Smooth muscle cell of the brain vasculature (primary cell): Measurements from ENCODE around the gene SPTY2D1.
"Not testable (repeated sequence)": the region's sequence is repeated elsewhere in the genome, so short reads cannot be mapped to it uniquely, and the experiment has no call there.

Experiments
- DNase-seq: peaks from one replicate; pipeline ENCODE4 v3.0.0-alpha.2; 2012; ENCODE audit warnings: low read depth, low spot score

The SPTY2D1 gene, protein sequence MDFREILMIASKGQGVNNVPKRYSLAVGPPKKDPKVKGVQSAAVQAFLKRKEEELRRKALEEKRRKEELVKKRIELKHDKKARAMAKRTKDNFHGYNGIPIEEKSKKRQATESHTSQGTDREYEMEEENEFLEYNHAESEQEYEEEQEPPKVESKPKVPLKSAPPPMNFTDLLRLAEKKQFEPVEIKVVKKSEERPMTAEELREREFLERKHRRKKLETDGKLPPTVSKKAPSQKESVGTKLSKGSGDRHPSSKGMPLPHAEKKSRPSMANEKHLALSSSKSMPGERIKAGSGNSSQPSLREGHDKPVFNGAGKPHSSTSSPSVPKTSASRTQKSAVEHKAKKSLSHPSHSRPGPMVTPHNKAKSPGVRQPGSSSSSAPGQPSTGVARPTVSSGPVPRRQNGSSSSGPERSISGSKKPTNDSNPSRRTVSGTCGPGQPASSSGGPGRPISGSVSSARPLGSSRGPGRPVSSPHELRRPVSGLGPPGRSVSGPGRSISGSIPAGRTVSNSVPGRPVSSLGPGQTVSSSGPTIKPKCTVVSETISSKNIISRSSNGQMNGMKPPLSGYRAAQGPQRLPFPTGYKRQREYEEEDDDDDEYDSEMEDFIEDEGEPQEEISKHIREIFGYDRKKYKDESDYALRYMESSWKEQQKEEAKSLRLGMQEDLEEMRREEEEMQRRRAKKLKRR

DNA sequence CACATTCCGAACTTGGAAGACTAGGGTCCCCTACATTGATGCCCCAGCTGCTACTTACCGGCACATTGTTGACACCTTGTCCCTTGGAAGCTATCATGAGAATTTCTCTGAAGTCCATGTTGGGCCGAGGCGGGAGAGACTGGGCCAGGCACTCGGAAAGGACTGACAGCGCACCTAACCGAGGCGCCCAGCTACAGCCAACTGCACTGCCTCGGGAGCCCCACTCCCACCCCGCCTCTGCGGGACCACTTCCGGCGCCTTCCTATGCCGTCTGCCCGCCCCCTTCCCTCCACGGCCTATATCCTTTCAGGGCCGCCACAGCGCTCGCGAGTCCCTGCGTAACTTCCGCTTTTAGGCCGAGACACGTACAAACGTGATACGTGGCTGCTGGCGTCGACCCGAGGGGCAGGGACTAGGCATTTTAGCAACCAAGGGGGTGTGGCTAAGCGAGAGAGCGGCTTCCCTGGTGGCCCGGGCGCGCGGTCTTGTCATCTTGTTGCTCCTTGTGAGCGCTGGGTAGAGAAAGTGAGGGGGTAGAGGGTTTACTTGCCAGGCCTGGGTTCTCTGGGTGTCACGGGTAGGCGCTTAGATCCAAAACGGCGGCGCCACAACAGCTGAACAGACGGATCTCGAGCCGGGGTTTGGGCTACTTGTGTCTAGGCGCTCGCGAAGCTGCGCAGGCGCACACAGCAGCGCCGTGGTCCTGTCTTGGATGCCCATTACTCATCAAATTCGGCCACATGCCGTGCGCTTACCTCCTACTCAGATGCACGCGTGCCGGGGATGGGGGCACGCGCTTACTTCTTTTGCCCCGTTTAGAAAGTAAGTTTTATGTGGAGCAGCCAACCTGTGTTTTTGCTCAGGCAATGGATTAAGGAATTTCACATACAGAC, at the start of gene SPTY2D1:
Gene SPTY2D1, minus strand, starts transcription at position 203 of the 893 bp plus-strand sequence. Its CDS starts 85 bp downstream, at position 118.
- peak; percentile 99 for DNase-seq

DNA sequence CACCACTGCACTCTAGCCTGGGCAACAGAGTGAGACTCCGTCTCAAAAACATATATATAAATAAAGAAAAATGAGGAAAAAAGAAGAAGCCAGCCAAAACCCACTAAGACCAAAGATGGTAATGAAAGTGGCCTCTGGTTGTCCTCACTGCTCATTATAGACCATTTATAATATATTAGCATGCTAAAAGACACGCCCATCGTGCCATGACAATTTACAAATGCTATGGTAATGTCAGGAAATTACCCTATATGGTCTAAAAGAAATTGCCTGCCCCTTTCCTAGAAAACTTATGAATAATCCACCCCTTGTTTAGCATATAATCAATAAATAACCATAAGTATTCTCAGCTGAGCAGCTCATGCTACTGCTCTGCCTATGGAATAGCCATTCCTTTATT, 48.3 kb upstream of the SPTY2D1 start:
- DNase-seq, result no peak

DNA sequence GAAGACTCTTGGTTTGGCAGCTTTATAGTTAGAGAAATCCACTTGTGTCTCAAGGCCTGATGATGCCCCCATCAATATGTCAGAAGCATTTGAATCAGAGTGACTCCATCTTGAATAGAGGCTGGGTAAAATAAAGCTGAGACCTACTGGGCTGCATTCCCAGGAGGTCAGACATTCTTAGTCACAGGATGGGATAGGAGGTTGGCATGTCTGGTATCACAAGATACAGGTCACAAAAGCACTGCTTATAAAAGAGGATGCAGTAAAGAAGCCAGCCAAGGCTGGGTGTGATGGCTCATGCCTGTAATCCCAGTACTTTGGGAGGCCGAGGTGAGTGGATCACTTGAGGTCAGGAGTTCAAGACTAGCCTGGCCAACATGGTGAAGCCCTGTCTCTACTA, 47.8 kb upstream of the SPTY2D1 start:
- DNase-seq, result not testable (repeated sequence)

DNA sequence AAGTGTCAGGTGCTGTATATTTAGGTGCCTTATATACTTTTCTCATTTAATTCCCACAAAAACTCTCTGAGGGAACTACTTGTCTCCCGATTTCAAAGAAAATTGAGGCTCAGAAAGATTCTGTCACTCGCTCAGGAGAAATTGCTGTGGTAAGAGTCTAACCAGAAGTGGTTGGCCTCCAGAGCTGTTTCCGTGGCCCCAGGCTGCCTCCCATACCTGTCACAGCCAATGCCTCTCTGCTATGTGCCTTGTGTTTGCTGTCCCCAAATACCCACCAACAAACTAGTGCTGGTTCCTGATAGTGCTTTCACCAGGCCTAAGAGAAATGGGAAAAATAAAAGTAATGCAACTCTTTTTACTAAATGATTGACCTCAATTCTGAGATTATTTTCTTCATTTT, 43.4 kb upstream of the SPTY2D1 start:
- DNase-seq, result no peak

DNA sequence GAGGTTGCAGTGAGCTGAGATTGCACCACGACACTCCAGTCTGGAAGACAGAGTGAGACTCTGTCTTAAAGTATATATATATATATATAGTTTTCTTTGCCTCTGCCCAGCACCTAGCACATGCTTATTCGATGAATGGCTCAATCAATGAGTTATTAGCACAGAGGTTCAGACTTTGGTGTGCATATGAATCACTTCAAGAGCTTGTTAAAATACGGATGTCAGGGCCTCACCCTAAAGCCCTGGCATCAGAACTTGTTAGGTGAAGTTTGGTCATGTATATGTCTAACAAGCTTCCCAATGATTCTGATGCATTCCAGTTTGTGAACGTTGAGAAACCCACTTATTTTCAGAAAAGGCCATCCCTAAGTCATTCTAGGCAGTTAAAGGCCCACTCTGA, 42.7 kb upstream of the SPTY2D1 start:
- DNase-seq, result no peak

DNA sequence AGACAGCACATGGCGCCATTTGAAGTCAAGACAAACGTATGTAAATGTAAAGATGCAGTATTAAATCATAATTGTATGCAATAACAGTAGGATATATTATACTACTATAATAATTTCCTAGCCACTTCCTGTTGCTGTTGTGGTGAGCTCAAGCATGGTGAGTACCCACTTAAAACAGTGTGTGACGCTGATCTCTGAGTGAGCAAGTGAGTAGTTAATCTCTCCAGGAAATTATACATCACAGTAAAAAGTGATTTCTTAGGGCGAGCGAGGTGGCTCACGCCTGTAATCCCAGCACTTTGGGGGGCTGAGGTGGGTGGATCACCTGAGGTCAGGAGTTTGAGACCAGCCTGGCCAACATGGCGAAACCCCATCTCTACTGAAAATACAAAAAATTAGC, 38.1 kb upstream of the SPTY2D1 start:
- not testable (repeated sequence) for DNase-seq

DNA sequence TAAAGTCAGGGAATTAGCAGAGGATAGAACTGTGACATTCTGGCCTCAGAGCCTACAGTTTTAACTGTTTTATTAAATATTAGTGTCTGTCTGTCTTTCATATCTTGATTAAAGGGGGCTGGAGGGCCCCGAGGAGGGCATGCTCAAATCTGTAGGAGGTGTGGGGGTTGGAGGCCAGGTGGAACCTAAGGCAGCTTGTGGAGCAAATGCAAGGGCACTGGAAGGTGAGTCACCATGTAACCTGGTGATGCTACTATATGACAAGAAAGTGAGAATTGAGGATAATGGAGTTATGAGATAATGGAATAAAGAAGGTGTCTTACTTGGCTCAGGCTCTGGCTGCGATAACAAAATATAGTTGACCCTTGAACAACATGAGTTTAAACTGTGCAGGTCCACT, 37.1 kb upstream of the SPTY2D1 start:
- DNase-seq, result no peak

DNA sequence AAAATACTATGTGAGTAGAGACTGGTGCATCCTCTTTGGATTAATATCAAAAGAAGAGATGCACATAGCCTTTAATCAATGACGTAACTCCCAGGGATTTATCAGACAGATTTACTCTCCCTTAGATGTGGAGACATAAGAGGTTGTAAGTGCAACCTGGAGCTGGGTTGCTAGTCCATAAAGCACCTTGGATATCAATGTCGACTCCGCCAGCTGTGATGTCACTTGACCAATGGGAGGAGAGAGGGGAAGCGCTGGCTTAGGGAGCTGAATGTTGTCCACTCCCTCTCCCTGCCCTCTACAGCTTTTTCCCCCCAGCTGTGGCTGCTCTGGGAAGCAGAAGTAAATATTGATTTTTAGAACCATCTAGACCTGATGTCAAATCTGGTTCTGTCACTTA, 35.6 kb upstream of the SPTY2D1 start:
- no peak for DNase-seq

DNA sequence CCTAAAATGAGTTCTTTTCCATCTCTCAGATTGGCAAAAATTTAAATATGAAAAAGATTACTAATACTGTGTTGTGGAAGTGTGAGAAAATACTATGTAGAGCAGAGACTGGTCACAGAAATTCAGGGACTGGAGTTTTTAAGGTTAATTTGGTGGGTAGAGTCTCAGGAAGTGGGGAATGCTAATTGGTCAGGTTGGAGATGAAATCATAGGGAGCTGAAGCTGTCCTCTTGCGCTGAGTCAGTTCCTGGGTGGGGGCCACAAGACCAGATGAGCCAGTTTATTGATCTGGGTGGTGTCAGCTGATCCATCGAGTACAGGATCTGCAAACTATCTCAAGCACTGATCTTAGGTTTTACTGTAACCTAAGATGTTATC, 35.1 kb upstream of the SPTY2D1 start:
- DNase-seq, result no peak

DNA sequence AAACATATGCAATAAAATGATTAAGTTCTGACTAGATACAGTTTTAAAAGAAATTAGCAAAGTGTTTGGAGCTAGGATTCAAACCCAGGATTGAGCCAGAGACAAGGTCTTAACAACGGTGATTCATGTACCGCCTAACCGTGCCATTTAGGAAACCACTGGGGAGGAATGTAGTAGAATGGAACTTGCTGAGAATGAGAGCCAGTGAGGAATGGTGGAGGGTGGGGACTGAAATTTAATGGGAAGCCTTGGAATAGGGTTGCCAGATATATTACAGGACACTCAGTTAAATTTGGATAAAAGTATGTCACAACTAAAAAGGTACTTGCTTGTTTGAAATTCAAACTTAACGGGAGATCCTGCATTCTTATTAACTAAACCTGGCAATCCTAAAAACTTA, 34.0 kb upstream of the SPTY2D1 start:
- no peak for DNase-seq

DNA sequence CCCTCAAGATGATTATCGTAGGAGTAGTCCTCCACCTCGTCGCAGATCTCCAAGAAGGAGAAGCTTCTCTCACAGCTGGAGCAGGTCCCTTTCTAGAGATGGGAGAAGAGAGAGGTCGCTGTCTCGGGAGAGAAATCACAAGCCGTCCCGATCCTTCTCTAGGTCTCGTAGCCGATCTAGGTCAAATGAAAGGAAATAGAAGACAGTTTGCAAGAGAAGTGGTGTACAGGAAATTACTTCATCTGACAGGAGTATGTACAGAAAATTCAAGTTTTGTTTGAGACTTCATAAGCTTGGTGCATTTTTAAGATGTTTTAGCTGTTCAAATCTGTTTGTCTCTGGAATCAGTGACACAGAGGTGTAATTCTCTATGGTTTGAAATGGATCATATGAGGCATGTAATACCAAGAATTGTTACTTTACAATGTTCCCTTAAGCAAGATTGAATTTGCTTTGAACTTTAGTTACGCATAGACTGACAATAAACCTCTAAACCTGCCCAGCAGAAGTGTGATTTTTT, 31.3 kb upstream of the SPTY2D1 start:
- DNase-seq, result not testable (repeated sequence)

DNA sequence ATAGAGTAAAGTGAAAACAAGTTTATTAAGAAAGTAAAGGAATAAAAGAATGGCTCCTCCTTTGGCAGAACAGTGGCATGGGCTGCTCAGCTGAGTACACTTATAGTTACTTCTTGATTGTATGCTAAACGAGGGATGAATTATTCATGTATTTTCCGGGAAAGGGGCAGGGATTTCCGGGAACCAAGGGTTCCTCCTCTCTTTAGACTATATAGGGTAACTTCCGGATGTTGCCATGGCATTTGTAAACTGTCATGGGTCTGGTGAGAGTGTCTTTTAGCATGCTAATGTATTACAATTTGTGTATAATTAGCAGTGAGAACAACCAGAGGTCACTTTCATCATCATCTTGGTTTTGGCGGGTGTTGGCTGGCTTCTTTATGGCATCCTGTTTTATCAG, 23.5 kb upstream of the SPTY2D1 start:
- DNase-seq, result no peak

DNA sequence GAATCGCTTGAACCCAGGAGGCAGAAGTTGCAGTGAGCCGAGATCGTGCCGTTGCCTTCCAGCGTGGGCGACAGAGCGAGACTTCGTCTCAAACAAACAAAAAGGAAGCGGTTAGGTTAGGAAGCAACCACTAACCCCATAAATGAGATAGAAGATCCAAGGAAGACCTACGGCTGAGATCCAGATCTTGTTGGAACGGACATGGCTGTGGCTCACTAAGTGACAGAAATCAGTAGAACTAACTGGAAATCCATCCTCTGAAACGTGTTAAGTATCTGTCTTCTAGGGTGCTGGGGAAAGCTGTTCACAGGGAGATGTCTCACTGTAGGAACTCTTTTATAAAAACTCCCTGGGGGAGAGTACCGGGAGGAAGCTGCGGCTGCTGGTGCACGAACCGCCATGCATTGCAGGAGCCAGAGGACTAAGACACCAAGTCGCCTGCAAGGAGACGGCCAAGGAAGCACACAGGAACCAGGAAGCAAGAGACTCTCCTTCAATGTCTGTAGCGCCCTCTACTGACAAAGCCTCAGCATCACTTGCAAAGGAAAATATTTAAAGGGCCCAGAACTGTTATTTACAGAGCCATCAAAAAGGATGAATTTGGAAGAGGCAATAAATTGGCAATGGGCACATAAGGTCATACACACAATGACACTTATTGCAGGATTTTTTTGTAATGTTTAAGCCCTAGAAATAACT, 16.9 kb upstream of the SPTY2D1 start:
- DNase-seq, result no peak

DNA sequence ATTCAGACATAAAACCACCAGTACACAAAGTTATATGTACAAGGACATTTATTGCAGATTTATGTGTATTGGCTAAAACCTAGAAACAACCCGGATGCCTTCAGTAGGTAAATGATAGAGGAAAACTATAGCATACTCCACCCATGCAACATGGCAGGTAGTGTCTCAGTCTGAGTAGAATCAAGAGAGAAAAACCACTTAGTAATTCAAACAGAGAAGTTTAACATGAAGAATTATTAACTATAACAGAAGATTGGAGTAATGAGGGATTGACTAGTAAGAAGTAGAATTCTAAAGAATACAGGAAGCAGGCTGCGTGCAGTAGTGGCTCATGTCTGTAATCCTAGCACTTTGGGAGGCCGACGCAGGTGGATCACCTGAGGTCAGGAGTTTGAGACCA, 16.2 kb upstream of the SPTY2D1 start:
- no peak for DNase-seq

DNA sequence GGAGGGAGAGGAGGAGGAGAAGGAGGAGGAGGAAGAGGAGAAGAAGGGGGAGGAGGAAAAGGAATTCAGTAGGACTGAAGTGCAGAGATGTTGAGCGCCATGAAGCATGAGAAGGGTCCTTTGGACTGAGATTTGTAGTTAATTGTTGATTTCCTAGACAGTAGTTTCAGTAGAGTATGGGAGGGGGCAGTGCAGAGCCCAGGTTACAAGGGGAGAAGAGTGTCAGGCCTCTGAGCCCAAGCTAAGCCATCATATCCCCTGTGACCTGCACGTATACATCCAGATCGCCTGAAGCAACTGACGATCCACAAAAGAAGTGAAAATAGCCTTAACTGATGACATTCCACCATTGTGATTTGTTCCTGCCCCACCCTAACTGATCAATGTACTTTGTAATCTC, 8.9 kb upstream of the SPTY2D1 start:
- DNase-seq, result not testable (repeated sequence)

DNA sequence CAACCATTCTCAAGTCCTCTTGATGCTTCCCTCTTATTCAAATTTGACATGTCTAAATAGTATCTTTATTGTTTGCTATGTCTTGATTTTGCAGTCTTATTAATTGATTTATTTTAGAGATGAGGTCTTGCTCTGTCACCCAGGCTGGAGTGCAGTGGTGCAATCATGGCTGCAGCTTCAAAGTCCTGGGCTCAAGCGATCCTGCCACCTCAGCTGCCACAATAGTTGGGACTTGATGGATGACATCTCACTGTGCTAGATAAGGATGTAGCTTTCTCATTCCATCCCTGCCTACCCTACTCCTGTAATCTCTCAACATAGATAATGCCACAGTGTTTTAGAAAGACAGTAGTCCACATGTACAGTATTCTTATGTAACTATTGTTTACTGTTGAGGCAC, 7.5 kb upstream of the SPTY2D1 start:
- no peak for DNase-seq

DNA sequence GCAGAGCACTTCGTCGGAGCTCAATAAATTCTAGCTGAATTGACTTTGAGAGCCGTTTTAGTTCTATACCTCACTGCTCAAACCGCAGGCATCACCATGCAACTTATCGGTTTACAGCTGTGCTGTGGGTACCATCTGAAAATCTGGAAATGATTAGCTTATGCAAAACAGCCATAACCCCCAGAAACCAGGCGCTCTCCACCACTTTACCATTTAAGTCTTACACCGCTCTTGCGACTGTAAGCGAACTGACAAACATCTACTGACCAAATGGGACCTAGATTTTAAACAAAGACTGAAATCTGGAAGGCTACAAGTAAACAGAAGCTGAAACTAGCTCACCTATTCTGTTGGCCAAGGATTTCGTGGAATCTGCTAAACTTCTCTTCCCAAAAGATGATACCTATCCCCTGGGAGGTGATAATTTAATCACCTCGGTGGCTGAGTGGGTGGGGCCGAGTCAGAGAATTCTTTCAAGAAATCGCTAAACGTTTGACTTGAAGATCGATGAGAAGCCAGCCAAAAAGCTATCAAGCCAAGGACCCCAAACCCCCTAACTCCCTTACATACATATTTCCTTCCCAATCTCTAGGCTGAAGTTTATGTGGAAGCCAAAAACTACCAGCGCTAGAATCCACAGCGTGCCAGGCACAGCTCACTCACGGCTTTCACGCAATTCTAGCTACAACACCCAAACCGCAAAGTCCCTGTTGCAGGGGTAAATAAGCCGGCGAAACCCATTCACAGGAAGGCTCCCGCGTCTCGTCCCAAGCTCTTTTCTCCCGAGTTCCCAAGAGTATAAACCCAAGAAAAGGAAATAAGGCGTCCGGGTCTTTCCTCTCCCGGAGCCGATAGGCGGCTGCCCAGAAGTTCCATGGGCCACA, 644 bp downstream of the SPTY2D1 start:
- no peak for DNase-seq

DNA sequence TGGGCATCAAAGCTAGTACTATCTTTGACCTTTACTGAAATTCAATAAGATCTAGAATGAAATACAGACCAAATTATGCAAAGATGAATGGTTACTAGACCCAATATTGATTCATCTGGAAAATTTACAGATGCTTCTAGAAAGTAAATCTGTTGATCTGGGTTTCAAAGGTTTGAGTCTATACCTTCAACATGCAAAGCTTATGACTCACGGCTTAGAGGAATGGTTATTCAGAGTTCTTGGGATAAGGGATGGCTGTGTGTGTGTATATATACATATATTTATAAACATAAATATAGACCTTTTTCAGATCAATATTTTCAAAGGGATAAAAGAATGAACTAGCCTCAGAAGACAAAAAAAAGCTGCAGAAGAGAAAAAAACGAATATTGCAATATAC, 1.3 kb downstream of the SPTY2D1 start:
- DNase-seq, result no peak

DNA sequence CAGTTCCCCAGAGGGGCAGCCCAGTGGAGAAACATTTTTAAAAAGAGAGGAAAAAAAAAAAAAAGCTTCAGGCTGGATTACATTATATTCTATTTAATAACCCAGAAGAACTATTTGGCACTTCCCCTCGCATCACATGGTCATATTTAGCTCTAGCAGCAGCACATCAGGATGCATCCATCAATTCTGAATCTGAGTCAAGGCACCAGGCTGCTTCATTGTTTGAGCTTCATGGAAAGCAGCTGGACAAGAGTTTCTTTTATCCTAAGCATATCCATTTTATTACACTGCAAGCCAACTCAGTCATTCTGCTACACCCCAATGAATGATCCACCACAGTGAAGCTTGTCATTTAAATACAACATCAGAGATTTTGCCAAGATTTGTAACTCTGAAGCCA, 10.0 kb downstream of the SPTY2D1 start:
- no peak for DNase-seq

DNA sequence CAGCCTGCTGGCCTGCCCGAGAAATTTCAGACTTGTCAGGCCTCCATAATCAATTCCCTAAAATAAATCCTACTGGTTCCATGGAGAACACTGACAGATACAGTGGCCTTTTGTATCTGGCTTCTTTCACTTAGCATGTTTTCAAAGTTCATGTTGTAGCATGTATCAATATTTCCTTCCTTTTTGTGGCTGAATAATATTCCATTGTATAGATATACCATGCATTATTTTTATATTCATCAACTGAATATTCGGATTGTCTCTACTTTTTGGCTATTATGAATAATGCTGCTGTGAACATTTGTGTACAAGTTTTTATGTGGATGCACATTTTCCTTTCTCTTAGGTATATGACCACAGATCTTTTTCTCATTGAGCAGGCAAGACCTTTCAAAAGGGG, 10.4 kb downstream of the SPTY2D1 start:
- no peak for DNase-seq
